Measurements from ENCODE around the gene DLD.

- no peak for TF ChIP-seq EZH2phosphoT487 (IDR thresholded peaks at IDR 0.05; ENCODE audit: low read depth, severe bottlenecking, unreplicated experiment)
- TF ChIP-seq CTCF (IDR thresholded peaks at IDR 0.05; ENCODE audit: poor library complexity), result no peak
- TF ChIP-seq EZH2 (IDR thresholded peaks at IDR 0.05; ENCODE audit: borderline replicate concordance), result no peak
Observed at GRCh38 chr7:107945332-107945731, 54.3 kb downstream of the DLD start.
